IPS-NIHi7 (cell line): ENCODE results near the gene SPSB3.
"Not testable (repeated sequence)": the region's sequence is repeated elsewhere in the genome, so short reads cannot be mapped to it uniquely, and the experiment has no call there.

ENCODE experiments used
- DNase-seq: peaks from one replicate; pipeline ENCODE4 v3.0.0; 2012; ENCODE audit warnings: mixed read lengths; ENCODE audit errors: extremely low spot score

Gene SPSB3

GRCh38 chr16:1816396-1817275 is 34.3 kb upstream of the SPSB3 start:
- DNase-seq, result no peak

DNA sequence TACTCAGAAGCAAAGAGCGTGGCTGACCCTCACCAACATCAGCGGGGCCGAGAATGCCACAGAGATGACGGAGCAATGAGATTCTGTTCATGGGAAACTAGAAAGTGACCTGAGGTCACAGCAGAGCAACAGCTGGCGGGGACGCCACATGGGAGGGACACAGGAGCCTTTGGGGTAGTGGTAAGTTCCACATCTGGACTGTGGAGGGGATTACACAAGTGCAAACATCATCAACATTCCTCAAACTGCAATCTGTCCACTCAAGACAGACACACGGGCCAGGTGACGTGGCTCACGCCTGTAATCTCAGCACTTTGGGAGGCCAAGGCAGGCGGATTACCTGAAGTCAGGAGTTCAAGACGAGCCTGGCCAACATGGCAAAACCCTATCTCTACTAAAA is 33.1 kb upstream of the SPSB3 start:
- no peak for DNase-seq

DNA sequence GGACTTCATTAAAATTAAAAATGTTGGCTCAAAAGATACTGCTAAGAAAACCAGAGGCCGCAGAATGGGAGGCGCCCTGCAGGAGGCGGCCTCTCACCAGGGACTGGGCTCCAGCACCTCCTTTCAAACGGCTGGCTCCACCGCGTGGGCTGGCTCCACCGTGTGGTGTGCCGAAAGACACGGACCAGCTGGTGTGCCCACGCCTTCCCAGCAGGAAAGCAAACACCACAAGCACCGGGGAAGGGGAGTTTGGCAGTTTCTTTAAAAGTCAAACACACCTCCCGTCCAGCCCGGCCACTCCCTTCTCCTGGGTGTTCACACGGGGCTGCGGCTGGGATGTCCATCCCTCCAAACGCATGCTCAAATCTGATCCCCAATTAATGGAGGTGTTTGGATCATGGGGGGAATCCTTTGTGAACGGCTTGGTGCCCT is 30.4 kb upstream of the SPSB3 start:
- DNase-seq, result peak; percentile 81

- no peak for DNase-seq
Measured at GRCh38 chr16:1810536-1810935, 28.2 kb upstream of the SPSB3 start.

DNA sequence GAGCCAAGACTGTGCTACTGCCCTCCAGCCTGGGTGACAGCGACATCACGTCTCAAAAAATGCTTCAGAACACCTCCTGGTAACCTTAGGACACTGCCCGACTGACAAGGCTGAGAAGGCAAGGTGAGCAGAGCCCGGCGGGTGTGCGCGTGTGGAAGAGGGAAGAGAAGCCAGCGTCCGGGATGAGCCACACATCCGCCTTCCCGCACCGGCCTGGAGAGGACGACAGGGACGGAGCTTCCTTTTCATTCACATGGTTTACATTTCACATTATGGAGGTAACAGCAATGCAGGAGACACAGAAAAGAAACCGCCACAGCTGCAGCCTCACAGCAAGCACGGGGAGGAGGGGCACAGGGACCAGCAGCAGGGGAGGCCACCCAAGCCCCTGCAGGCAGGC is 27.7 kb upstream of the SPSB3 start:
- DNase-seq, result no peak

DNA sequence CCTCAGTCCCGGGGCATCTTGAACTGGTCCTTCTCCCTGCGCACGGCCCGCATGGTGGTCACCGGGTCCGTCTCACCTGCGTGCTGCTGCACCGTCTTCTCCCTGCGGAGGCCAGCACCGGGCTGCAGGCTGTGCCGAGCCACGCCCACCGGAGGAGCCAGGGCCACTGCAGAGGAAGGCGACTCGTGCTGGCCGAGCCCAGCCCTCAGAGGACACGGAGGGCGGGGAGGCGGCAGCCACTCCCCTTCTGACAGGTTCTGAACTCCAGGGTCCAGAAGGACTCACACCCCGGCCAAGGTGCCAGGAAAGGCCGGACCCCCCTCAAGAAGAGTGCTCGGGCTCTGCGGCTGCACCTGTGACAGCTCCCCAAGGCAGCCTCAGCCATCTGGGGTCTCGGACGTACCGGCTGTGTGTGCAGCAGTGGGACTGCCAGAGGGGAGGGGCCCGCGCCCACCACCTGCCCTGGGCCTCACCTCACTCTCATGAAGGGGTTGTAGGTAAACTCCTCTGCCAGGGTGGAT is 27.0 kb upstream of the SPSB3 start:
- peak; percentile 70 for DNase-seq

DNA sequence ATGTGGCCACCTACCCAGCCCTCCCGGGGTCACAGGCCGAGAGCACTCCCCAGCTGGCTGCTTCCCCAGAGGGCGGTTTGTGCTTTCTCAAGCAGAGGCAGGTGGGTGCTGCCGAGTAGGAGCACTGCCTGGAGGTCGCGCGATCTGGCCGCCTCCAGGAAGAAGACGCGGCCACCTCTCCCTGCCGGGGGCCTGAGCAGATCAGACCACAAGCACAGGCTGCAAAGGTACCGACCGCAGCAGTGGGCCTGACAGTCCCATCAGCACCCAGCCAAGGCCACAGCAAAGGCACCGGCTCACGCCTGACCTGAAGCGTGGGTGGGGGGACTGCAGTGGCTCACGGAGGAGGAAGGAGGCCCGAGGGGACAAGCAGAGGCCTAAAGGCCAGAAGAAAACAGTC is 26.3 kb upstream of the SPSB3 start:
- no peak for DNase-seq

- DNase-seq, result no peak
Measured at GRCh38 chr16:1807626-1808025, 25.3 kb upstream of the SPSB3 start.

- no peak for DNase-seq
Measured at GRCh38 chr16:1800701-1801100, 18.3 kb upstream of the SPSB3 start.

DNA sequence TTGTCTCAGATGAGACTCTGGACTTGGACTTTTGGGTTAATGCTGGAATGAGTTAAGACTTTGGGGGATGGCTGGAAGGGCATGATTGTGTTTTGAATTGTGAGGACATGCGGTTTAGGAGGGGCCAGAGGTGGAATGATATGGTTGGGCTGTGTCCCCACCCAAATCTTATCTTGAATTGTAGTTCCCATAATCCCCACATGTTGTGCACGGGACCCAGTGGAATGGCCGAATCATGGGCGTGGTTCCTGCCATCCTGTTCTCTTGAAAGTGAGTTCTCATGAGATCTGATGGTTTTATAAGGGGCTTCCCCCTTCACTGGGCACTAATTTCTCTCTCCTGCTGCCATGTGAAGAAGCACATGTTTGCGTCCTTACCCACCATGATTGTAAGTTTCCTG is 16.9 kb upstream of the SPSB3 start:
- DNase-seq, result not testable (repeated sequence)

DNA sequence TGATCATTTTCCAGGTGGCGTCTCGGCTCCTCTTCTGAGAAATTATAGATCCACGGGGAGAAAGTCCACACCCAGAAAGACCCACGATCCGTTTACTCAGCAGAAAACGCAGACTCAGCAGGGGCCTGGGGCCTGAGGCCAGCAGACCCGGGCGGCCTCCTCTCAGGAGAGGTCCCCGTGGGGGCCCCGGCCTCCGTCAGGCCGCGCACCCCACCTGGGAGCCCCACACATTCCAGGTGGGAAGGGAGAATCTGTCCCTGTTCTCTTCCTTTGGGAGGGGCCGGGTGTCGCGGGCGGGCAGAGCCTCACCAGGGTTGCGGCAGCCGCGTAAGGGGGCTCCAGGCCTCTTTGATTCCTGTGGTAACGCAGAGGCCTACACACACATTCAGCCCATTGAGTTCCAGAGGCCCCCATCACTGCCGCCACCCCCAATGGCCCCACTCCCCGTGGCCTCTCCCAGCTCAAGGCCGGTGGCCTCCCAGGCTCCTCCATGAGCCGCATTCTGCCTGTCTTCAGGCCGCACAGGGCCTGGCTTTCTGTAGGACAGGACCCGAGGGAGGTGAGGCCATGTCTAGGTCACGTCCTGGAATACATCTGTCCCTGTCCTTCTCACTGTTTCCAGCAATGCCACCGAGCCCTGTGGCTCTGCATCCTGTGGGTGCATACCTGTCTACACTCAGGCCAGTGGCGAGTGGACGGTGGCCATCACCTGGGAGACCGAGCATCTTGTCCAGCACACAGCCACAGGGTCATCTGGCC is 12.7 kb upstream of the SPSB3 start:
- DNase-seq, result no peak

DNA sequence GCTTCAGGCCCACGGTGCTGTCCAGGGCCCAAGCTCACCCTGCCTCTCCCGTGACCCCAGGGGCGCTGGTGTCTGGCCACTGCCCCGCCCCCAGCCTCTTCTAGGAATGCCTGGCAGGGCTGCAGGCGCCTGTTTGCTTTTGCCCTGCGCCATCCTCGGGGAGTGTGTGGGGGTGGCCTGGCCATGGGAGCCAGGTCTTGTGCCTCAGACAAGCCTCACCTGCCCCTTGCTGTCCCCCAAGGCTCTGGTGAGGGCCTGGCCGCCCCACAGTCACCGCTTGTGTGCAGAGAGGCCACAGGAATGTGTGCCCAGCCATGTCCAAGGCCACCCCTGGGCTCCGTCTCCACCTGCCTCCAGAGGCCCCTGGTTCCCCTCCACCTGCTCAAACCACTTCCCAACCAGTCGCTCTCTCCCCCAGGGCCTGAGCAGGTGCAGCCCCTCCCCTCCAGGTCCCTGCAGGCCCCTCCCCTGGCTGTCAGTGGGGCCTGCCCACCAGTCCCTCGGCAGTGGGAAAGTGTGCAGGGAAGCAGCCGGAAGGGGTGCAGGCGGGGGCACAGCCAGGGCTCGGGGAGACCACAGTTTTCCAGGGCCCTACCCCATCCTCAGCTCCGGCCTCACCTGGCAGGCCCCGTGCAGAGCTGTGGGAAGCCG is 12.0 kb upstream of the SPSB3 start:
- DNase-seq, result no peak

DNA sequence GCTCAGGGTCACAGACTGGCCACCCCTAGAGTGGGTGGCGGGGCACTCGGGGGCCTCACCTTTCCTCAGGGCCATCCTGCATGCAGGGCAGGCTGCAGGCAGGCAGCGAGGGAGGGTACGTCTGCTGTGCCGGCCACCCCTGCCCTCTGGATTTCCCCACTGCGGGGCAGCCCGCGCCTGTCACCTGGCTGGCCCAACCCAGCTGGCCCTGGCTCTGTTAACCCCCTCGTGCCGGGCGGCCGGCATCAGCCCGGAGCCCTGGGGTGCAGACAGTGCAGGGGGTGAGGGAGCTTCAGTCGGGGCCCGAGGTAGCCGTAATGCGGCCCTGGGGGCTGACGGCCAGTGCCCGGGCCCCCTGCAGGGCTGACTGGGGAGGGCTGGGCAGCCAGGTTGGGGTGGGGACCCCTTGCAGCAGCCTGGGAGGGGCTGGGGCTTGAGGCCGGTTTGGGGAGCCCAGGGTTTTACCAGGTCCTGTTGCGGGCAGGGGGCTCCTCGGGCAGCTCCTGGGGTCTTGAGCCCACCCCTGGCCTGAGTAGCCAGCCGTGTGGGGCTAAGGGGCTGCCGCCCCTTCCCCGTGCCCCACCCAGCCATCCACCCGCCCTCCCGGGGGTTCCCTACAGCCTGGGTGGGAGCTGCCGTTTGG is 11.3 kb upstream of the SPSB3 start, which contains the start of gene IGFALS:
Gene IGFALS (minus strand): TSS at position 128 of the 643 bp plus-strand sequence. CDS start 53 bp downstream, at position 75.
- DNase-seq, result no peak

- no peak for DNase-seq
Measured at GRCh38 chr16:1792836-1793577, 10.6 kb upstream of the SPSB3 start.

DNA sequence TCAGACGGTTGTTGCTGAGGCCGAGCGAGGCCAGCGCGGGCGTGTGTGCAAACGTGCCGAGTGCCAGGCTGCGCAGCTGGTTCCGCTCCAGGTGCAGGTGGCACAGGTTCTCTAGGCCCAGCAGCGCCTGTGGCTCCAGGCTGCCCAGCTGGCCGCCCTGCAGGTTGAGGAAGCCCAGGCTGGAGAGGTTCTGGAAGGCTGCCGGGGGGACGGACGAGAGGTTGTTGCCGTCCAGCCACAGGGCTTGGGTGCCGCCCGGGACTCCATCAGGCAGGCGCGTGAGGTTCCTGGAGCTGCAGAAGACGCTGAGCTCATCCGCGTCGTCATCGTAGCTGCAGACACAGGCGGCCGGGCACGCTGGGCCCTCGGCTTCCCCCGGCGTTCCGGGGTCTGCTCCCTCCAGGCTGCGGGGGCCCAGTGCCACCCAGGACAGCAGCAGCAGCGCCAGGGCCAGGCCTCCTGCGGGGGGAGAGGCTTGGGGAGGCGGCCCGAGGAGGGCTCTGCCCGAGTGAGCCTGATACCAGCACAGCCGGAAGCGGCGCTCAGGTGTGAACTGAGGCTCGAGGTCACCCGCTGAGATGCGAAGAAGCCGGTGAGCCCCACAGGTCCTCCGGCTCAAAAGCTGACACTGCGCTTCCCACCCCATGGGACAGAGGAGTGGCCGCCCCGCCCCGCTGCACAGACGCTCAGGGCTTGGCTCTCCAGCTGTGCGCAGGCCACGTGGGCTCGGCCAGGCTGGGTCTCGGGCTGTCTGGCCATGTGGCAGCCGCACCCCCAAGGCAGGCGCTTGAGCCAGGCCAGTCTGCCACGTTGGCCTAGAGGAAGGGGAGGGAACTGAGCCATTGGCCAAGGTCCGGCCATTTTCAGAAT is 9.8 kb upstream of the SPSB3 start:
- DNase-seq, result no peak

DNA sequence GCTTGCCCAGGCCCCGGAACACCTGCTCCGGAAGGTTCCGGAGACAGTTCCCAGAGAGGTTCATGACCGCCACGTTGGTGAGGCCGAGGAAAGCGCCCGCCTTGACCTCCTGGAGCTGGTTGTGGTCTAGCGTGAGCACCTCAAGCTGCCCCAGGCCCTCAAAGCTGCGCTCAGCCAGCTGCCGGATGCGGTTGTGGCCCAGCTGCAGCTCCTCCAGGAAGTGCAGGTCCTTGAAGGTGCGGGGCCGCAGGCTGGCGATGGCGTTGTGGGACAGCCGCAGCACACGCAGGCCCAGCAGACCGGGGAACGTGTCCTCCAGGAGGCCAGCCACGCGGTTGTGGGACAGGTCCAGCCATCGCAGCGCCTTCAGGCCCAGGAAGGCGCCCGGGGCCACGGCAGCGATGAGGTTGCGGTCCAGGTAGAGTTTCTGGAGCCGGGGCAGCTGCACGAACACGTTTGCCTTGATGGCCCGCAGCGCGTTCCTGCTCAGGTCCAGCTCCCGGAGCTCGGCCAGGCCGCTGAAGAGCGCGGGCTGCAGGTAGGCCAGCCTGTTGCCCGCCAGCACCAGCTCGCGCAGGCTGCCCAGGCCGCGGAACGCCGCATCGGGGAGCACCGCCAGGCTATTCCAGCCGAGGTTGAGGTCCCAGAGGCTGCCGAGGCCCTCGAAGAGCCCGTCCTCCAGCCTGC is 9.0 kb upstream of the SPSB3 start:
- no peak for DNase-seq

GRCh38 chr16:1790611-1791255 is 8.4 kb upstream of the SPSB3 start:
- DNase-seq, result no peak

DNA sequence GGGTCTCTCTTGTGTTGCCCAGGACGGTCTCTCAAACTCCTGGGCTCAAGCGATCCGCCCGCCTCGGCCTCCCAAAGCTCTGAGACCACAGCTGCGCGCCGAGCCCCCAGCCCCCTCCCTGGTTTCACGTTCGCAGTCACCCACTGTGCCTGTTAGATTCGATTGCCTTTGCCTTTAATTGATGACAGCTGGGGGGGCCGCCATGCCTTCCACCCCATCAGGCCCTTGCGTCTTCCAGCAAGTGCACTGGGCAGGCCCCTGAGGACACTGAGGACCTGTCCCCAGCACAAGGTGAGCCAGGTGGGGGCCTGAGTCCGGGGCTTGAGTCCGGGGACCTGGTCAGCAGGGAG is 7.9 kb upstream of the SPSB3 start:
- no peak for DNase-seq

DNA sequence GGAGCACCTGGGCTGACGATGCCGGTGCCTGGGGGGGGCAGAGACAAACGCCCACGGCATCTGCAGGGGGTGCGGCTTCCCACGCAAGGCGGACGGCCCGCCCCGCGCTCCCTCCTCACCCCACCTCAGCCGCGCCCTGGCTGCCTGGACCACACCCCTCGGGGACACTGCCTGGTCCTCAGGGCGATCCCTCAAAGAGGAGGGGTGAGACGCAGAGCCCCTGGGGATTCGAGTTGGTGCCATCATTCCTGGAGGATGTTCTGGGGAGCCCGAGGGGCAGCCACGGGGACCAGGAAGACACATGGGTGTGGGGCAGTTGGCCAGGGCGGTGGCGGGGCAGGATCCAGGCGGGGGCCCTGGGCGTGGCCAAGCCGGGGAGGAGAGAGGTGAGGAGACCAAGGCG is 7.3 kb upstream of the SPSB3 start:
- no peak for DNase-seq
